Subcutaneous adipose tissue (tissue), 4 donors: ENCODE results near the gene ZBTB46. TPM values are rescaled to one million over a fixed set of nuclear protein-coding genes. Genes with fewer than 3 reads are reported as not detected.

Experiments
- CTCF ChIP-seq: fragments of 450-650 bp; IDR thresholded peaks from one replicate; pipeline ENCODE4 v1.5.1; 2016; ENCODE audit warnings: low read depth, mild to moderate bottlenecking, control low read depth, antibody characterized with exemption, moderate library complexity
- total RNA-seq, 4 donors: library from RNA; depleted of rRNA; stranded (reverse); fragments of >200 nt; gene quantifications; one replicate each; pipeline ENCODE4 v1.1.0, GENCODE V29; 2016

Gene ZBTB46
- total RNA-seq, 4 donors from 2014 or later: 5.7 to 45.2 (median 7.4) TPM

- no peak for TF ChIP-seq CTCF
Observed at GRCh38 chr20:63864978-63865640, 34.0 kb upstream of the ZBTB46 start, which contains the start of gene TPD52L2. TPD52L2 (plus strand) TSS chr20:63865270; CDS start chr20:63865366, 96 bp downstream.

GRCh38 chr20:63864545-63864977, 33.5 kb upstream of the ZBTB46 start:
- no peak for TF ChIP-seq CTCF

- no peak for TF ChIP-seq CTCF
Observed at GRCh38 chr20:63863798-63864544, 32.9 kb upstream of the ZBTB46 start.

- TF ChIP-seq CTCF: no peak
Observed at GRCh38 chr20:63863021-63863797, 32.1 kb upstream of the ZBTB46 start.

- no peak for TF ChIP-seq CTCF
Observed at GRCh38 chr20:63861981-63862901, 31.2 kb upstream of the ZBTB46 start.

- TF ChIP-seq CTCF: no peak
Observed at GRCh38 chr20:63861365-63861934, 30.4 kb upstream of the ZBTB46 start, which contains the start of gene ABHD16B. ABHD16B (plus strand) TSS chr20:63861498; CDS start chr20:63861541, 43 bp downstream.
